ENCODE results near the gene IL2. TPM values are rescaled to one million over a fixed set of nuclear protein-coding genes. Genes with fewer than 3 reads are reported as not detected.

The IL2 gene
- total RNA-seq, 1 donor from 2014 or later: not detected

GRCh38 chr4:122475233-122475632, 18.7 kb upstream of the IL2 start:
- H3K4me3 Mint-ChIP-seq (ENCODE audit: unreplicated experiment): no peak overlapping the region
- H3K36me3 Mint-ChIP-seq (ENCODE audit: low read depth, unreplicated experiment): no peaks in the 10 kb centered on the region
- no peaks in the 10 kb centered on the region for H3K9me3 Mint-ChIP-seq (ENCODE audit: unreplicated experiment)
- H3K27ac Mint-ChIP-seq (ENCODE audit: unreplicated experiment): no peak overlapping the region
- H3K27me3 Mint-ChIP-seq (ENCODE audit: unreplicated experiment): no peaks in the 10 kb centered on the region
- no peak for DNase-seq (ENCODE audit: low spot score)
- H3K4me1 Mint-ChIP-seq (ENCODE audit: unreplicated experiment): no peaks in the 10 kb centered on the region
- TF ChIP-seq CTCF (IDR thresholded peaks at IDR 0.05; ENCODE audit: unreplicated experiment): no peak

- no peak overlapping the region for H3K4me3 Mint-ChIP-seq (ENCODE audit: unreplicated experiment)
Observed at GRCh38 chr4:122469457-122469856, 12.9 kb upstream of the IL2 start.

GRCh38 chr4:122458625-122459024, 2.1 kb upstream of the IL2 start:
- no peak overlapping the region for H3K27ac Mint-ChIP-seq (ENCODE audit: unreplicated experiment)
- H3K9me3 Mint-ChIP-seq (ENCODE audit: unreplicated experiment): no peaks in the 10 kb centered on the region
- no peaks in the 10 kb centered on the region for H3K27me3 Mint-ChIP-seq (ENCODE audit: unreplicated experiment)
- DNase-seq (ENCODE audit: low spot score): no peak
- H3K4me3 Mint-ChIP-seq (ENCODE audit: unreplicated experiment): no peak overlapping the region
- no peak for TF ChIP-seq CTCF (IDR thresholded peaks at IDR 0.05; ENCODE audit: unreplicated experiment)
- H3K4me1 Mint-ChIP-seq (ENCODE audit: unreplicated experiment): peaks cover 8% of the 10 kb centered on the region
- H3K36me3 Mint-ChIP-seq (ENCODE audit: low read depth, unreplicated experiment): no peaks in the 10 kb centered on the region

More at GRCh38 chr4:122469457-122469856, 12.9 kb upstream of the IL2 start:
- no peaks in the 10 kb centered on the region for H3K36me3 Mint-ChIP-seq (ENCODE audit: low read depth, unreplicated experiment)
- no peaks in the 10 kb centered on the region for H3K9me3 Mint-ChIP-seq (ENCODE audit: unreplicated experiment)
- TF ChIP-seq CTCF (IDR thresholded peaks at IDR 0.05; ENCODE audit: unreplicated experiment): no peak
- H3K27me3 Mint-ChIP-seq (ENCODE audit: unreplicated experiment): no peaks in the 10 kb centered on the region
- no peak for DNase-seq (ENCODE audit: low spot score)
- no peaks in the 10 kb centered on the region for H3K4me1 Mint-ChIP-seq (ENCODE audit: unreplicated experiment)
- no peak overlapping the region for H3K27ac Mint-ChIP-seq (ENCODE audit: unreplicated experiment)

- H3K27me3 Mint-ChIP-seq (ENCODE audit: unreplicated experiment): no peaks in the 10 kb centered on the region
- no peak for DNase-seq (ENCODE audit: low spot score)
- H3K4me3 Mint-ChIP-seq (ENCODE audit: unreplicated experiment): no peak overlapping the region
- no peak for TF ChIP-seq CTCF (IDR thresholded peaks at IDR 0.05; ENCODE audit: unreplicated experiment)
- H3K9me3 Mint-ChIP-seq (ENCODE audit: unreplicated experiment): no peaks in the 10 kb centered on the region
- H3K27ac Mint-ChIP-seq (ENCODE audit: unreplicated experiment): no peak overlapping the region
- no peaks in the 10 kb centered on the region for H3K36me3 Mint-ChIP-seq (ENCODE audit: low read depth, unreplicated experiment)
- peaks cover 8% of the 10 kb centered on the region for H3K4me1 Mint-ChIP-seq (ENCODE audit: unreplicated experiment)
Observed at GRCh38 chr4:122453384-122453995, 3.0 kb downstream of the IL2 start.

GRCh38 chr4:122450847-122451246, 5.7 kb downstream of the IL2 start:
- Mint-ChIP-seq H3K27me3 (ENCODE audit: unreplicated experiment) (no peaks in the 10 kb centered on the region), H3K36me3 (ENCODE audit: low read depth, unreplicated experiment) (no peaks in the 10 kb centered on the region), H3K9me3 (ENCODE audit: unreplicated experiment) (no peaks in the 10 kb centered on the region), H3K4me3 (ENCODE audit: unreplicated experiment) (no peak overlapping the region), H3K4me1 (ENCODE audit: unreplicated experiment) (no peaks in the 10 kb centered on the region), H3K27ac (ENCODE audit: unreplicated experiment) (no peak overlapping the region)
- no peak for TF ChIP-seq CTCF (IDR thresholded peaks at IDR 0.05; ENCODE audit: unreplicated experiment)
- peak; percentile 14 for DNase-seq (ENCODE audit: low spot score)

All from endothelial cell (in vitro differentiated cells).